HG03280 (cell line): ENCODE data around the gene ACTL6B.
A peak's percentile ranks its signal among the peaks of the same experiment; 100 is the strongest.
"Not testable (repeated sequence)": the region's sequence is repeated elsewhere in the genome, so short reads cannot be mapped to it uniquely, and the experiment has no call there.

Source experiments
- ATAC-seq: cut with Tn5 transposase; IDR thresholded peaks from one replicate; pipeline ENCODE4 v1.9.1; 2021; ENCODE audit warnings: mild to moderate bottlenecking, moderate library complexity; ENCODE audit not compliant: unreplicated experiment

ACTL6B gene

DNA sequence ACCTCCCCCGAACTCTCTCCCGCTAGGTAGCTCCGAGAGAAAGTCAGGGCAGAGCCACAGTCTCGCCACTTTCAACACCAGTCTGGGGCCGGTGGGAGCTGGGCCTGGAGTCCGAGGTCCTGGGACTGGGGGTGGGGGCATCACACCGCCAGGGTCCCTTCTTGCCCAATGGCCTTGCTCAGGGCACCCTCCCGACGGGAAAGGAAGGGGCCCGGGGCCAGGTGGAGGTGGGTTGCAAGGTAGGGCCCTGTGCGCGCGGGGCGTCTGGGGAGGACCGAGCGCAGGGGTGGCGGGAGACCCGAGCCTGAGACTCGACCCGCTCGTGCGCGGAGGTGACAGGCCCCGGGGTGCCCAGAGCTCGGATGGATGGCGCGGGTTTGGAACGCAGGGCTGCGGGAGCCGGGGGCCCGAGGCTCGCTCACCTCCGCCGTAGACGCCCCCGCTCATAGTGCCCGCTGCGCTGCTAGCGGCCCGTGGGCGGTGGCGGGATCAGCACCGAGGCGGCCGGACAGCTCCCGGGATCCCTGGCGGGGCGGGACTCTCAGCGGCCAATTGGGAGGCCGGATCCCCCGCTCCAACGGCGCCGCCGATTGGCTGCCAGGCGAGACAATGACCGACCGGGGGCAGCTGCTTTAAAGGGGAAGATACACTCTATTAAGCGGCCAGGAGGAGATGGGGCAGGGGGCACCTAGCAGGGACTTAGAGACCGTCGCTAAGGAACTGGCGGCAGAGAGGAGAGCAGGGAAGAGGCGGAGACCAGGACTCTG is at the start of gene ACTL6B:
TSS of gene ACTL6B (minus strand) at position 541 of the 767 bp plus-strand sequence. CDS start at position 447, 94 bp downstream.
- ATAC-seq: no peak

DNA sequence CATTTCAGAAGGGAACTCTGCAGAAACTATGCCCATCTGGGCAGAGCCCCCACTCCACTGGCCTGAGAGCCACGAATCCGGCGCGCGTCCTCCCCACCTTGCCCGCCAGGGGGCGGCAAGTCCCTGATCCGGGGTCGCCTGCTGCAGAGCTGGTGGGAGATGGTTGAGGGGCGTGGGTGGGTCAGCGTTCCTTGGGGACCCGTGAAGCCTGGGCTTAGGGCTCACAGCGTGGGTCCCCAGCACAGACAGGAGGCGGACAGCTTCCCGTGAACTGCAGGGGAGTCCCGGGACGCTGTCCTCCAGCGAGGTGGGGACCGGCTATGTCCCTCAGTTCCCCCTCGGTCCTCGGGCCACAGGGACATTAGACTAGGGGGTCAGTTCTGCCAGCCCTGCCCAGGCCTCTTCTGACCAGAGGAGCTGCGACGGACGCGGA is 49.1 kb upstream of the ACTL6B start:
- peak; percentile 53 for ATAC-seq

DNA sequence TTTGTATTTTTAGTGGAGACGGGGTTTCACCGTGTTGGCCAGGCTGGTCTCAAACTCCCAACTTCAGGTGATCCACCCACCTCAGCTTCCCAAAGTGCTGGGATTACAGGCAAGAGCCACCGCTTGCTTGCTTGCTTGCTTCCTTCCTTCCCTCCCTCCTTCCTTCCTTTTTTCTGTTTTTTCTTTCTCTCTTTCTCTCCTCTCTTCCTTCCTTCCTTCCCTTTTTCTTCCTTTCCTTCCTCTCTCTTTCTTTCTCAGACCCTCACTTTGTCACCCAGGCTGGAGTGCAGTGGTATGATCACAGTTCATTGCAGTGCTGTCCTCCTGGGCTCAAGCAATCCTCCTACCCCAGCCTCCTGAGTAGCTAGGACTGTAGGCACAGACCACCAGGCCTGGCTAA is 44.8 kb upstream of the ACTL6B start:
- ATAC-seq: not testable (repeated sequence)

DNA sequence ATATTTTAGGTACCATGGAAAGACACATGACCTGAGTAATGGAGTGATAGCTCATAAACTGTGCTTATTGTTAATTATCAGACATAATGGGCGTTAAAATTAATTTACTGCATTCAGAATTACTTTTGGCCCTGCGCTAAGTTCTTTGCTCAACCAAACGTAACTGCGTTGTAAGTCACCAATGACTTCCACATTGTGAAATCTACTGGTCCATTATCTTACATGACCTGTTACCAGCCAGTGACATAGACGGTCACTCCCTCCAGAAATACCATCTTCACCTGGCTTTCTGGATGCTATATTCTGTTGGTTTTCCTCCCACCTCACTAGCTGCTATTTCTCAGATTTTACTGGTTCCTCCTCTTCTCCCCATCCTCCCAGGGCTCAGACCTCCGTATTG is 42.8 kb upstream of the ACTL6B start:
- ATAC-seq: no peak

DNA sequence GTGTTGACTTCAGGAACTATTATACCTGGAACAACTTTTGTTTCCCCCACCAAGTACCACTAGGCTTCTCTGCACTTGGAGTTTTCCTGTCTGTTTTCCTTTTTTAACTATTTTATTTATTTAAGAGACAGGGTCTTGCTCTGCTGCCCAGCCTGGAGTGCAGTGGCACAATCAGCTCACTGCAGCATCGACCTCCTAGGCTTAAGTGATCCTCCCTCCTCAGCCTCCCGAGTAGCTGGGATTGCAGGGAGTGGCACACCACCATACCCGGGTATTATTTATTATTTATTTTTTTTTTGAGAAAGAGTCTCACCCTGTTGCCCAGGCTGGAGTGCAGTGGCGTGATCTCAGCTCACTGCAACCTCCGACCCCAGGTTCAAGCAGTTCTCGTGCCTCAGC is 39.9 kb upstream of the ACTL6B start:
- ATAC-seq: no peak

DNA sequence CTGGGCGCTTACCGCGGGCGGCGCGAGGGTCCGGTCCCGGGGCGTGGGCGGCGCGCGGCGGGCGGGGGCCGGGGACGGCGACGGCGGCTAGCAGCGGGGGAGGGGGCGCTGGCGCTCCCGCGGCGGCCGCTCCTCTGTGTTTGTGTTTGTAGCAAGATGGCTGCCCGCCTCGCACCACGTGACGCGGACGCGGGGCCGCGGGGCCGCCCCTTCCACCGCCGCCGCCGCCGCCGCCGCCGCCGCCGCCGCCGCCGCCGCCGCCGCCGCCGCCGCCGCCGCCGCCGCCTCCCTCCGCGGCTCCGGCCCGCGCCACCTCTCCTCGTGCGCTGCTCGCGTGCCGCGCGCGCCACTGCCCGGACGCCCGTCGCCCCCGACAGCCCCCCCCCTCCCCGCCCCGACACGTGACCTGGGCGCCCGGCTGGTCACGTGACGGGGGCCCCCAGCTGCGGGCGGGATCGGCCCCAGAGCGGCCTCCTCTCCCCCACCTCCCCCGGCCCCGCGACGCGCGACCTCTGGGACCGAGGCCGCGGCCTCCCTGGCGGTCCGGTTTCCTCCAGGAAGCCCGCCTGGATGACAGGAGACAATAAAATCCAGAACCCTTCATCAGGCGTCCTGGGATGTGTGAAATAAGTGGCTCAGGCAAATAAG is 38.0 kb upstream of the ACTL6B start, which contains the start of gene GIGYF1:
TSS of gene GIGYF1 (minus strand) at position 153 of the 648 bp plus-strand sequence. CDS start 6,012 bp downstream, outside the sequence.
- no peak for ATAC-seq

DNA sequence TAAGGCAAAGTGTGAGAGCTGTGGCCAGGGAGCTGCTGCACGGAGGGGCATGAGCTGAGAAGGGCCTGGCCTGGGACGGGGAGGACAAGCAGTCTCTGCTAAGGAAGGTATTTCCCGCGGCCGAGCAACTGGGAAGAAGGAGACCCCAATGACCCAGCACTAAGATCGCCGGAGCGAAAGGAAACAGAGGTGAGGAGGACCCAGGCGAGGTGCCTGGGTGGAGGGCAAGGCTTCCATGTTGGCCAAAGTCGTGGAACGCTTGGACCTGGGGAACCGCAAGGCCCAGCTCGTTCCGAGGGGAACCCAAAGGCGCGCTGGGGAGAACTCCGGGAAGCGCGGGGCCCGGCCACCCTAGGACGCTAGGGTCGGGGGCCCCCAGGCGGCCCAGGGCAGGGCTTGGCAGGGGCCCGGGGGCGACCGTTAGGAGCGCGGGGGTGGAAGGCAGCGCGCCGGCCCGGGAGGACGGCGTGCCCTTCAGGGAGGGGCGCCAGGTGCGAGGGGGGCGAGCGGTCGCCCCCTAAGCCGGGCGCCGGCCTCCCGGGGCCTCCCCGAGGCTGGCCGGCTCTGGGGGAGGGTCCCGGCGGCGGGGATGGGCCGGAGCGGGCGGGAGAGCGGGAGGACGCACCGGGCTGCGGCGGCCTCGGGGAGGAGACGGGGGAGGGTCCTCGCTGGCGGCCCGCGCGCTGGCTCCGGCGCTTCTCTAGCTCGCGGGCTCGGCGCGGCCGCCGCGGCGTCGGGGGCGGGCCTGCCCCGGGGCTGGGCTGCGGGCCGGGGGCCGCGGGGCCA is 37.3 kb upstream of the ACTL6B start:
- ATAC-seq: no peak

DNA sequence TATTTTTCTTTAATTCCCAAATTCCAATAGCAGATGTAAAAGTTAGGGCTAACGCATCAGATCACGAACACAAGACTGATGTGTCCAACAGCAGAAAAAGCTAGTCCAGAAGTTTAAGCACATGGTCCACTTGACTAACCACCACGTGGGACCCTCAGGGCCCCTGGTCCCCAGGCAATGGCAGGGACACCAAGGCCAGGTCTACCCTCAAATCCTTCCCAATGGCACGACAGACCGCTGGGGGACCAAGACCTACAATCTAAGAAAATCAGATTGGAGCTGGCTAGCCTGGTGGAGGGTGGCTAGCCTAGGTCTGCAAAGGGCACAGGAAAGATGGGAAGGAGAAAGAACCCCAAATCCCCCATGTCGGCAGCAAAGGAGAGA is 36.3 kb upstream of the ACTL6B start:
- ATAC-seq: no peak

DNA sequence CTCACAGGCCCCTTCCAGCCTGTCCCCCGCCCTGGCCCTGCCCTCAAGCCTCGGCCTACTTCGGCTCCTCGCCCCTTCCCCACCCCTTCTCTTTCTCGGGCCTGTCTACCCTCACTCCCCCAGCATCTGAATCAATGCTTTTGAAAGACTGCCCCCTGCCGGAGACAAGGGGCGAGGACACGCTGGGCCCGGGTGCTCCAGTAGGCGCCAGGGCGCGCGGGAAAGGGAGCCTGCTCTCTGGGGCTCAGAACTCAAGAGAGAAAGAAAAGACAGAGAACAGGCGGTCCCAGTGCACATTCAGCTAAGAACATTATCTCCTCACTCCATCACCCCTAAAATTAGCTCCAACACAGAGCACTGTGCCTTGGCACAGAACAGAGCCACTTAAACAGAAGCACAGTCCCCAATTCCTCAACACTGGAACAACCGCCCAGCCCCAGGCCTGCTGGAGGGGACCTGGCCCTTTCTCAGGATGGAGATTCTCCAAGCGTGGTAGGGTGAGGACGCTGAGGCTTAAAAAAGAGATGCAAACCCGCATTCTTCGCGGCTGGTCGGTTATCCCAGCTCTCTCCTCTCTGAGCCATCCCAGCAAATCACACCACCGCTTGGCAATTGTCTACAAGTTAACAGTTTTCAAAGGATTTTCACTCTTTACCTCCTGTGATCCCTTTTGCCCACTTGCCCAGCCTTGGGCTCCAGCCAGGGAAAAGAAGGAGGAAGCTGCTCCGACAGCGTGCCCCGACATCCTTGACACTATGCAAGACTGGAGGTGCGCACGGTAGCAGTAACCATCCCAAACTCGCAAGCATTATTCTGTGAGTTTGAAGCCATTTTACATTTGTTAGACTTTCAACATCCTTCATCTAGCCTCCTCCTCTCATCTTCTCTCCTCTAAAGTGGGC is 35.7 kb upstream of the ACTL6B start:
- ATAC-seq: peak; percentile 40

DNA sequence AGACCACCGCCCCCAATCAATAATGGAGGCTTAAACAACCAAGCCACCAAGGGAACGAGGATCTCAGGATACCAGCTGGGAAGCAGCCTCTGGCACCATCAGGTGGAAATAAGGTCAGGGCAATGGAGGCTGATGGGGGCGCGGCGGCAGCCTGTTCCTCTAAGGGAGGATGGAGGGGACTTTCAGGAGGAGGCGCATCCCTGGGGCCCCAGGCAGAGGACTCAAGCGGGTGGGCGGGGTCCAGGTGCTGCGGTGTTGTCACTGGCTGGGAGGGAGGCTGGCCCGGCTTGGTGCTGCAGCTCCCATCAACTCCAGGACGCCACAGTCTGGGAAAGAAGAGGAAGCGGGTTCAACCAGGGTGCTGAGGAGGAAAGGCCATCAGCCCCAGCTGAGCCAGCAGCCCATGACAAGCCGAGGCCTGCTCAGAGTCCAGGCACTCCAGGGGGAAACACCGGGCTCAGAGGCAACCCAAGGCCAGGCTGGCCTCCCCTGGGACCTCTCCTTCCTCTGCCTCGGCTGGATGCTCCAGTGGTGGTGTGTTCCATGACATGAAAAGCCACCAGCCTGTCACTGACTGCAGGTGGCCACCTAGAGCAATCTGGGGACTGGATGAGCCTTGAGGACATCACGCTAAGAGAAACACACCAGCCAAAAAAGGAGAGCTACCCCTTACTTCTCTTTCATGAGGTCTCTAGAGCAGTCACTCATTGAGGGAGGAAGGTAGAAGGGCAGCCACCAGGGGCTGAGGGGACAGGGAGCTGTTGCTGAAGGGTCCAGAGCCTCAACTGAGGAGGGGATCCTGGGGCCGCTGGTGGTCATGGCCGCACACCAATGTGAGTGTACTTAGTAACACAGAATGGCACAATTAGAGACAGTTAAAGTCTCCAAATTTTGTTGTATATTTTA is 33.2 kb upstream of the ACTL6B start:
- ATAC-seq: no peak

DNA sequence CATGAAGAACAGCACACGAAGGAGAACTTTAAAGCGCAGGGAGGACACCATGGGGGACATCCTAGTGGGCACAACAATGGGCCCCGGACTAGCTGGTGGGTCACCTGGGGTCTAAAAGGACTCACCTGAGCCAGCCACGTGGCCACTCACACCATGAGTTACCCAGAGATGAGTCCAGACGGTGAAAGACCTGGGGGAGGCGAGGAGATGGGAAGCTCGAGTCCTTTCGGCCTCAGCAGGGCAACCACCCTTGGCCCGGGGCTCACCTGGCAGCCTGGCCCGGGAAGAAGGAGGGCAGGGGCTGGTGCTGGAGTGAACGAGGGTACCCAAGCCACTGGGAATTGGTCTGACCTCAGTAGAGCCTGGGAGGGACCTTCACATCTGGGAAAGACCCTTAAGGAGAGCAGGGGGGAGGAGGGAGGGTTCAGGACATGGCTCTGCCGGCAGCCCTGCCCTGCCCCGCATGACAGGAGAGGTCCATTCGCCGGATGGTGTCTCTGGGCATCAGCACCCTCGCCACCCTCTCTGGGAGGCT is 32.1 kb upstream of the ACTL6B start:
- ATAC-seq: no peak

DNA sequence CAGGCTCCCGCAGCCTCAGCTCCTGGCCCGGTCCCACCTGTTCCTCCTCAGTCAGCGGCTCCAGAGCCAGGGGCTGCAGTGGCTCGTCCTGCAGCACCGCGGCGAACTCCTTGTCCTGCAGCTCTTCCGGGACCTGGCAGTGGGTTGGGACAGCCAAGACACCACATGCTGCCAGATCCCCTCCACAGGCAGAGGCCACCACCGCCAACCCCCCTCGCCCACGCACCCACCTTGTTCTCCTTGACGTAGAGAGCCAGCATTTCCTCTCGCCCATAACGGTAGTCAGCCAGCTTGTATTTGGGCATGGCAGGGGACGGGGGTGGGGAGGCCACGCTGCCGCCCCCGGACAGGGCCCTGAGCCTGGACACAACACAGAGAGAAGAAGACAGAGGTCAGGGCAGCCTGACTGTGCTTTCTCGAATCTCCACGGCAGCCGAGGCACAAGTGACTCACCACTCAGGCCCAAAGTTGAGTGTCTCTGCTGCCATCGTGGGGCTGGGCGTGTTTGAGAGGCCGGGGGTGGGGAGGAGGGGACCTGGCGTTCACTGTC is 31.6 kb upstream of the ACTL6B start:
- no peak for ATAC-seq

DNA sequence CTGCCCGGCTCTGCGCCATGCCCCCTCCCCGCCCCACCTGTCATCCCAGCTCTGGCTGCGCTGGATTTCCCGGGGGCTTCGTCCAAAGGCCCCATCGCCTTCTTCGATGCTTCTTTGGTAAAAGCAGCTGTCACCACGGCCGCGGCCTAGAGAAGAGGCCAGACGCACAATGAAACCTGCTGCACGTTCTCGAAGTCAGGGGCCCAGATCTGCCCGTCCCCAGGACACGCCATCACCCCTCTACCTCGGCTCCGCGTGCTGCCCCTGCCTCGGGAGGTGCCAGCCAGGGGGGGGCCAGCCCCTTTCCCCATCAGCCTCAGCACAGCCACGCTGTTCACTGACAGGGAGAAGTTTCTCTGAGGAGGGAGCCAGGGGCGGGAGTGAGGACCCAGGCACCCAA is 31.0 kb upstream of the ACTL6B start:
- no peak for ATAC-seq

DNA sequence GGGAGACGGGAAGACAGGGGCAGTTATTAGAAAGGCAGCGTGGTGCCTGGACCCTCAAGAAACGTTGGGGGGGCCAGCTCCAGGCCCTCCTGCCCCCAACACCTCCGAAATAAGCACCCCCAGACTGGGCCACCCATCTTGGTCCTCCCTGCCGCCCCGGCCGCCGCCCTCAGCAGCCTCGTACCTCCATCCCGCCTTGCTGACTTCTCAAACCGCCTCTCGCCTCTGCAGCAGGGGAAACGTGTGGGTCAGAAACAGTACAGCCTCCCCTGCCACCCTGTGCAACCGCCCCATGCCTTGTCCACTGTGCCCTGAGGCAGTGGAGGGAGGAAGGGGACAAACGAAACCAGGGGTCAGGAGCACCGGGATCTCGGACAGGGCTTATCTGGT is 30.6 kb upstream of the ACTL6B start:
- ATAC-seq: no peak

DNA sequence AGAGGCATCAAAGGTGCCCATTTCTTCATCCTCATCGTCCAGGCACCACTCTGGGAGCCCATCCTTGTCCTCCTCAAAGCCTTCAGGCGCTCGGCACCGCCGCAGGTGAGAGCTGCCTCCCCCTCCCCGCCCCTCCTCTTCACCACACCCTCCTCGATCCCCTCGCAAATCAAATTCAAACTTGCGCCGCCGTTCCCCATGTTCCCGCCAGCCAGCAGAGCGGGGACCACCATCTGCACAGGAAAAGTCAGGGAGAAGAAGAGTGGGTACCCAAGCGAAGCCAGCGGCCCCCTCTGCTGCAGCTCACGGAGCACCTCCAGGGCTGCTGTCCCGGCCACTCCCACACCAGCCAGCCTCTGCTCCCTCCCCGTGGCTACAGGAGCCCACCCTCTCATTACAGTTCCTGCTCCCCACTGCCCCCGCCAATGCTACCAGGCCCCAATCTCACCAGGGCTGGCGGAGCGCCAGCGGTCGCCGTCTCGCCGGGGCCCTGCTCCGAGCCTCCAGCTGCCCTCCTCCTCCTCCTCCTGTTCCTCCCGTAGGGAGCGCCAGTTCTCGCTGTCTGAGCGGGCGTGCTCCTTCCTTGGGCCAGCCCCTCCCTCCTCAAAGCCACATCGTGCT is 30.1 kb upstream of the ACTL6B start:
- ATAC-seq: no peak

DNA sequence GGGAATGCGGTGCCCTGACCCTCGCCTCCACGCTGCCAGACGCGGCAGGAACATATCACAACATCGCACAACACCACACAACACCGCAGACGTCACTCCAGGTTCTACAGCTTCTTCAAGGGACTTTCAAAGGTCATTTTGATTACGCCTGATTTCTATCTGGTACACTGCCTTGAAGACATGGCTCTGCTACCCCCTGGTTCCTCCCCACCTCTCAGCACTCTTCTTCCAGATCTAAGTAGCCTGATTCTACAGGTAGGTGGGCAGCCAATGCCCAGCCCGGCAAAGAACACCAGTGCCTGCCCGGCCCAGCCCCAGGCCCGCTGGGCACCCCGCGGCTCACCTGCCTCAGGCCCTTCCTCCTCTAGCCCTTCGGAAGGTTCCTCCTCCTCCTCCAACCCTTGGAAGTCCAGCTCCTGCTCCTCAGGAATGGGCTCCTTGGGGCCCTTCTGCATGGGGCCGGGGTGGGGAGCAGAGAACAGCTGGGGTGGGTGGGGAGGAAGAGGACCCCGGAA is 29.4 kb upstream of the ACTL6B start:
- no peak for ATAC-seq

DNA sequence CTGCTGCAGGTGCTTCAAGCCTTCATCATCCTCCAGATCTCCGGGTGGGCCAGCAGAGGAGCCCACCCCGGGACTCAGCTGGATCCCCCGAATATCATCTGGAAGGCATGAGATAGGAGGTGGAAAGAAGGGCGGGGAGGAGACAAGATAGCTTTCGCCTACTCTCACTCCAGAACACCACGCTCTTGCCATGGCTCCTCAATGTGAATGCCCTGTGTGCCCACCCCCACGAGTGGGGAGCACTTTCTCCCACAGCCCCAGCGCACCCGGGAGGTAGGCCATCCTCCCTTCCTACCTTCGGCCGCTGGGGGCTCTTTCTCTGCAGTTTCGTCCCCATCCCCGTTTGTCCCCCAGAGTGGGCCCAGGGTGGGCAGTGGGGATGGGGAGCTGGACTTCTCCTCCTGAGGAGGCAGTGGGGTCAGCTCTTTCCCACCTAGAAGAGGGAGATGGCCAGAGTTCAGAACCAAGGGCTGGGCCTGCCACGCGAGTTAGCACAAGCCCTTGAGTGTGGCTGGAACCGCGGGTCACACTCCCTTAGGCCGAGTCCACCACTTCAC is 28.9 kb upstream of the ACTL6B start:
- no peak for ATAC-seq

DNA sequence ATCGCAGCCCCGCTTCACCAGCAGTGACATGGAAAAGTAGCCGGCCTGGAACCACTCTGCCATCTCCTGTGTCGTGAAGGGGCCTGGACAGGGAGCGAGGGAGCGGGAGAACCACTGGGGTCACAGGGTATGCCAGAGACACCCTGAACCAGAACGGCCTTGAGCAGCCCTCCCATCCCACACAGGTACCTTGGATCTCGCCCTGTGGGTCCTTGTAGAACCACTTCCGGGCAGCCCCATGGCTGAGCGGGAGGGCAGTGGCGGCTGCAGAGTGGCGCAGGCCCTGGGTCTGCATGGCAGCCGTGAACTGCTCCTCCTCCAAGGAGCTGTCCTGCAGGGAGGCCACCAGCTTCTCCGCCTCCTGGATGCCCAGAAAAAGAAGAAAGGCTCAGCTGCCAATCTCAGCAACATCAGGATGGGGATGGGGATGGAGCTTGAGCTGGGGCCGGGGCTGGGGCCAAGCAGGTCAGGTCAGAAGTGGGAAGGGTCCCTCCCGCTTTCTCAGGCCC is 28.3 kb upstream of the ACTL6B start:
- ATAC-seq: no peak
